Tibial artery (tissue), 4 donors: Measurements from ENCODE around the gene BAHD1.

ENCODE experiments used
- DNase-seq, 2 donors: peaks; one replicate each; pipeline ENCODE4 v3.0.0-alpha.2; 2019
- H3K27ac ChIP-seq, 2 donors: fragments of 200-600 bp; sonication (generic) in 1 of 2; 1 replicate in 1 of 2; 2 replicates in 1 of 2; pipeline ENCODE4 v1.5.1; 2018 to 2019; ENCODE audit warnings: mild to moderate bottlenecking in 1 of 2
- H3K27me3 ChIP-seq, 2 donors: fragments of 200-600 bp; sonication (generic) in 1 of 2; one replicate each; pipeline versions ENCODE4 v1.5.1 to v1.6.0; 2016 to 2019
- H3K36me3 ChIP-seq, 3 donors: fragments of 200-600 bp; sonication (generic) in 2 of 3; one replicate each; pipeline ENCODE4 v1.5.1; 2016 to 2019; ENCODE audit warnings: mild to moderate bottlenecking in 2 of 3
- H3K4me1 ChIP-seq, 4 donors: fragments of 200-600 bp; sonication (generic) in 2 of 4; 1 replicate in 3 of 4; 2 replicates in 1 of 4; pipeline ENCODE4 v1.5.1; 2016 to 2019
- H3K4me3 ChIP-seq, 2 donors: fragments of 200-600 bp; sonication (generic) in 1 of 2; 1 replicate in 1 of 2; 2 replicates in 1 of 2; pipeline ENCODE4 v1.5.1; 2018 to 2019; ENCODE audit warnings: mild to moderate bottlenecking in 2 of 2
- H3K9me3 ChIP-seq, 3 donors: fragments of 200-600 bp; sonication (generic) in 1 of 3; one replicate each; pipeline ENCODE4 v1.5.1; 2016 to 2019
- intact Hi-C: fragments of 100-400 bp; cut with DNase I; formaldehyde crosslinking; loops from one replicate; pipeline ENCODE4 v1.15.0; 2023; ENCODE audit warnings: low total_unique reads
- TF ChIP-seq, protein P1 (sequence below), 2 experiments: fragments of 200-600 bp in 1 of 2; fragments of 450-650 bp in 1 of 2; IDR thresholded peaks; one replicate each; pipeline ENCODE4 v1.5.1; 2017 to 2019; ENCODE audit warnings: antibody characterized with exemption in 2 of 2, mild to moderate bottlenecking in 1 of 2, moderate library complexity in 1 of 2

The BAHD1 gene

GRCh38 chr15:40413036-40413435, 27.7 kb upstream of the BAHD1 start:
- intact Hi-C loops: no loop called here
- Histone ChIP-seq H3K27ac (no peak overlapping the region), H3K36me3 (peaks cover 43 to 85% (median 66%) of the 10 kb centered on the region in 3 donors)

GRCh38 chr15:40414816-40415215, 25.9 kb upstream of the BAHD1 start:
- TF ChIP-seq, protein P1, sequence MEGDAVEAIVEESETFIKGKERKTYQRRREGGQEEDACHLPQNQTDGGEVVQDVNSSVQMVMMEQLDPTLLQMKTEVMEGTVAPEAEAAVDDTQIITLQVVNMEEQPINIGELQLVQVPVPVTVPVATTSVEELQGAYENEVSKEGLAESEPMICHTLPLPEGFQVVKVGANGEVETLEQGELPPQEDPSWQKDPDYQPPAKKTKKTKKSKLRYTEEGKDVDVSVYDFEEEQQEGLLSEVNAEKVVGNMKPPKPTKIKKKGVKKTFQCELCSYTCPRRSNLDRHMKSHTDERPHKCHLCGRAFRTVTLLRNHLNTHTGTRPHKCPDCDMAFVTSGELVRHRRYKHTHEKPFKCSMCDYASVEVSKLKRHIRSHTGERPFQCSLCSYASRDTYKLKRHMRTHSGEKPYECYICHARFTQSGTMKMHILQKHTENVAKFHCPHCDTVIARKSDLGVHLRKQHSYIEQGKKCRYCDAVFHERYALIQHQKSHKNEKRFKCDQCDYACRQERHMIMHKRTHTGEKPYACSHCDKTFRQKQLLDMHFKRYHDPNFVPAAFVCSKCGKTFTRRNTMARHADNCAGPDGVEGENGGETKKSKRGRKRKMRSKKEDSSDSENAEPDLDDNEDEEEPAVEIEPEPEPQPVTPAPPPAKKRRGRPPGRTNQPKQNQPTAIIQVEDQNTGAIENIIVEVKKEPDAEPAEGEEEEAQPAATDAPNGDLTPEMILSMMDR (IDR thresholded peaks at IDR 0.05): no peak
- Histone ChIP-seq H3K4me3 (no peak overlapping the region), H3K4me1 (peaks cover 0 to under 1% (median 0%) of the 10 kb centered on the region in 4 donors), H3K36me3 (peaks cover 43 to 85% (median 69%) of the 10 kb centered on the region in 3 donors), H3K9me3 (no peaks in the 10 kb centered on the region), H3K27ac (no peak overlapping the region), H3K27me3 (no peaks in the 10 kb centered on the region)
- intact Hi-C loops: no loop called here
- no peak for DNase-seq

More at GRCh38 chr15:40413036-40413435, 27.7 kb upstream of the BAHD1 start:
- TF ChIP-seq, protein P1 (IDR thresholded peaks at IDR 0.05): no peak
- no peaks in the 10 kb centered on the region for H3K9me3 ChIP-seq
- no peaks in the 10 kb centered on the region for H3K27me3 ChIP-seq
- no peaks in the 10 kb centered on the region for H3K4me1 ChIP-seq
- DNase-seq: no peak
- H3K4me3 ChIP-seq: no peak overlapping the region

DNA sequence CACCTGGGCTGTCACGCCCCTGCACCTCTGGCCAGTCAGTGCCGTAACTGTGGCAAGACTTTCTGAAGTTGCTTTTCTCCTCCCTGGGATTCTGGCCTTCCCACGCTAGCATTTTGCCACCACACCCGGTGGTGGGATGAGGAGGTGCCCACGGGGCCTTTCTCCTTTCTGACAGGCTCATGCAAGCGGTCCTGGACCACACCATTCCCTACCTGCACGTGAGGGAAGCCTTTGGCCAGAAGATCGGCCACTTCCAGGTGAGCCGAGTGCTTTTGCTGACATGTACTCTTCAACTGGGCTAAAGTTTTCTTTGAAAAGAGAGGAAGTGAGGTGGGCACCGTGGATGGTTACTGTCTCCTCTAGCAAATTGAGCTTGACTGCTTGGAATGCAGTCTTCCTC, 25.5 kb upstream of the BAHD1 start:
- Histone ChIP-seq H3K9me3 (no peaks in the 10 kb centered on the region), H3K36me3 (peaks cover 43 to 81% (median 65%) of the 10 kb centered on the region in 3 donors), H3K27me3 (no peaks in the 10 kb centered on the region), H3K4me3 (no peak overlapping the region), H3K27ac (no peak overlapping the region), H3K4me1 (peaks cover 0 to 3% (median 0%) of the 10 kb centered on the region in 4 donors)
- intact Hi-C loops: no loop called here
- no peak for DNase-seq
- TF ChIP-seq, protein P1 (IDR thresholded peaks at IDR 0.05): no peak

DNA sequence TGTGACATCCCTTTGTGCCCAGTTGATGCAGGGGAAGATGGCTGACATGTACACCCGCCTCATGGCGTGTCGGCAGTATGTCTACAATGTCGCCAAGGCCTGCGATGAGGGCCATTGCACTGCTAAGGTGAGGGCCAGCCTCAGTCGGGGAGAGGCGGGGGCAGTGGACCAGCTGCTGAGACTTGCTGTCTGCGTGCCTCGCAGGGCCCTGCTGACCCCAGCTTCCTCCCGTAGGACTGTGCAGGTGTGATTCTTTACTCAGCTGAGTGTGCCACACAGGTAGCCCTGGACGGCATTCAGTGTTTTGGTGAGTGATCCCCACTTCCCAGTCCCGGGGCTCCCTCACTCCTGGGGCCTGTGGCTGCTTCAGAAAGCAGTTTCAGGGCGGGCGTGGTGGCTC, 24.7 kb upstream of the BAHD1 start:
- Histone ChIP-seq H3K4me1 (peaks cover 0 to 10% (median 4%) of the 10 kb centered on the region in 4 donors), H3K4me3 (no peak overlapping the region), H3K27me3 (no peaks in the 10 kb centered on the region), H3K27ac (no peak overlapping the region), H3K9me3 (no peaks in the 10 kb centered on the region), H3K36me3 (peaks cover 34 to 73% (median 57%) of the 10 kb centered on the region in 3 donors)
- no peak for DNase-seq
- TF ChIP-seq, protein P1 (IDR thresholded peaks at IDR 0.05): no peak
- intact Hi-C loops: no loop called here

DNA sequence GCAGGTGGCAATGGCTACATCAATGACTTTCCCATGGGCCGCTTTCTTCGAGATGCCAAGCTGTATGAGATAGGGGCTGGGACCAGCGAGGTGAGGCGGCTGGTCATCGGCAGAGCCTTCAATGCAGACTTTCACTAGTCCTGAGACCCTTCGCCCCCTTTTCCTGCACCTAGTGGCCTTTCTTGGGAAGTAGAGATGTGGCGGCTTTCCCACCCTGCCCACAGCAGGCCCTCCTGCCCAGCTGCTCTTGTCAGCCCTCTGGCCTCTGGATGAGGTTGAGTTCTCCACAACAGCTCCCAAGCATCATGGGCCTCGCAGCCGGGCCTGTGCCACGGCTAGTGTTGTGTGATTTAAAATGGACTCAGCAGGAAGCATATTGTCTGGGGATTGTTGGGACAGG, 22.6 kb upstream of the BAHD1 start:
- intact Hi-C loops: no loop called here
- Histone ChIP-seq H3K27me3 (no peaks in the 10 kb centered on the region), H3K4me3 (no peak overlapping the region), H3K27ac (no peak overlapping the region), H3K9me3 (no peaks in the 10 kb centered on the region), H3K36me3 (peaks cover 26 to 52% (median 41%) of the 10 kb centered on the region in 3 donors), H3K4me1 (peaks cover 0 to 19% (median 13%) of the 10 kb centered on the region in 4 donors)
- DNase-seq: no peak
- TF ChIP-seq, protein P1 (IDR thresholded peaks at IDR 0.05): no peak
